ENCODE data around the gene TNS3. TPM values are rescaled to one million over a fixed set of nuclear protein-coding genes. Genes with fewer than 3 reads are reported as not detected.

Gene TNS3
- polyA plus RNA-seq, 3 donors, result 5.2 to 30.3 (median 7.9) TPM

- no peak overlapping the region for H3K4me3 Mint-ChIP-seq
- no peak overlapping the region for H2AFZ ChIP-seq (ENCODE audit: insufficient read depth, low read depth, low read length, poor library complexity, severe bottlenecking)
- no peaks in the 10 kb centered on the region for H3K27me3 ChIP-seq (ENCODE audit: control insufficient read depth in 2 of 2, insufficient read depth in 2 of 2, low read length in 2 of 2)
- intact Hi-C loops (cut with micrococcal nuclease), result no loop called here
- peaks cover 27 to 80% of the 10 kb centered on the region in 2 donors for H3K36me3 ChIP-seq (replicated peaks in 1 of 2; ENCODE audit: control insufficient read depth in 1 of 2, insufficient read depth in 2 of 2, low read length in 2 of 2)
- peak overlapping the region; percentile 18 for H3K4me2 ChIP-seq (replicated peaks; ENCODE audit: extremely low read depth, low read length, poor library complexity, severe bottlenecking)
- no peaks in the 10 kb centered on the region for H3K9me3 ChIP-seq (replicated peaks in 1 of 2; ENCODE audit: control insufficient read depth in 1 of 2, insufficient read depth in 1 of 2, low read length in 2 of 2)
- H3K9me3 Mint-ChIP-seq, result no peaks in the 10 kb centered on the region
- no peak overlapping the region for H3K9ac ChIP-seq (ENCODE audit: insufficient read depth, low read length, poor library complexity, severe bottlenecking)
- peaks cover 16 to 17% of the 10 kb centered on the region in 2 donors for H3K4me1 ChIP-seq (ENCODE audit: control insufficient read depth in 1 of 2, insufficient read depth in 2 of 2, low read length in 2 of 2)
- H3K4me3 ChIP-seq (replicated peaks in 1 of 3; ENCODE audit: low read depth in 2 of 3, low read length in 3 of 3), result no peak overlapping the region
- H3K79me2 ChIP-seq (ENCODE audit: insufficient read depth, low read length), result peaks cover 83% of the 10 kb centered on the region
- H3K27me3 Mint-ChIP-seq (ENCODE audit: low read depth in 3 of 3), result no peaks in the 10 kb centered on the region
- TF ChIP-seq CTCF (IDR thresholded peaks at IDR 0.05), result no peak
- peaks cover 34% of the 10 kb centered on the region for H3K4me1 Mint-ChIP-seq
- peak overlapping the region; percentile 28 to 85 (median 48) for H3K27ac Mint-ChIP-seq
- peak; percentile 5 to 20 (median 14) for DNase-seq
- H3K36me3 Mint-ChIP-seq, result peaks cover 67 to 76% of the 10 kb centered on the region in 2 donors
- peak overlapping the region in 1 of 2 donors; percentile 45 for H3K27ac ChIP-seq (ENCODE audit: low read depth in 1 of 2, low read length in 2 of 2)
- H4K20me1 ChIP-seq (ENCODE audit: insufficient read depth, low read length), result peaks cover 92% of the 10 kb centered on the region
- 0% methylated on average over 1 of the region's 8 CpGs for WGBS (ENCODE audit: insufficient coverage)
These were observed 61.5 kb downstream of the TNS3 start for GRCh38 chr7:47520406-47520805.

DNA sequence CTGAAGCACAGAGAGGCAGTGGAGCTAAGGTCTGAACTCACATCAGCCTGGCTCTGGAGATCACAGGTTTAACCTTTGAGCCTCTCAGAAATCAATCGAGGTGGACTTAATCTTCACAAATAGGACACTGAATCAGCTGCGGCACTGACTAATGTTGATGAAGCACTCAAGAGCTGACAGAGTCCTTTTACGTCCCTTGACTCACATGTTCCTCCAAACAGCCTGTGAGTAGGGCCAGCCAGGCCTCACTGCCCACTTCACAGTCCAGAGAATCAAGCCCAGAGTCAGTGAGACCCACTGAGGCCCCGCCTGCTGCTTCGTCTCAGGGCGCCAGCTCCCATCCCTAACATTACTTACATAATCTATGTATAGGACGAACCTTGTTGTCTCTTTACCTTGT is 63.1 kb downstream of the TNS3 start:
- H3K4me1 ChIP-seq (ENCODE audit: control insufficient read depth in 1 of 2, insufficient read depth in 2 of 2, low read length in 2 of 2), result peaks cover 27 to 30% of the 10 kb centered on the region in 2 donors
- no peak overlapping the region for H2AFZ ChIP-seq (ENCODE audit: insufficient read depth, low read depth, low read length, poor library complexity, severe bottlenecking)
- no peaks in the 10 kb centered on the region for H3K9me3 ChIP-seq (replicated peaks in 1 of 2; ENCODE audit: control insufficient read depth in 1 of 2, insufficient read depth in 1 of 2, low read length in 2 of 2)
- peaks cover 15 to 68% of the 10 kb centered on the region in 2 donors for H3K36me3 ChIP-seq (replicated peaks in 1 of 2; ENCODE audit: control insufficient read depth in 1 of 2, insufficient read depth in 2 of 2, low read length in 2 of 2)
- H3K4me3 Mint-ChIP-seq, result no peak overlapping the region
- H3K79me2 ChIP-seq (ENCODE audit: insufficient read depth, low read length), result peaks cover 92% of the 10 kb centered on the region
- no peaks in the 10 kb centered on the region for H3K9me3 Mint-ChIP-seq
- H3K27ac Mint-ChIP-seq, result no peak overlapping the region
- H3K27me3 ChIP-seq (ENCODE audit: control insufficient read depth in 2 of 2, insufficient read depth in 2 of 2, low read length in 2 of 2), result no peaks in the 10 kb centered on the region
- H3K4me3 ChIP-seq (replicated peaks in 1 of 3; ENCODE audit: low read depth in 2 of 3, low read length in 3 of 3), result no peak overlapping the region
- H3K36me3 Mint-ChIP-seq, result peaks cover 55 to 61% of the 10 kb centered on the region in 2 donors
- intact Hi-C loops (cut with micrococcal nuclease), result no loop called here
- peaks cover 98% of the 10 kb centered on the region for H4K20me1 ChIP-seq (ENCODE audit: insufficient read depth, low read length)
- DNase-seq, result no peak
- 93% methylated on average over 4 of the region's 7 CpGs for WGBS (ENCODE audit: insufficient coverage)
- H3K4me1 Mint-ChIP-seq, result peaks cover 34% of the 10 kb centered on the region
- no peak overlapping the region for H3K9ac ChIP-seq (ENCODE audit: insufficient read depth, low read length, poor library complexity, severe bottlenecking)
- no peak for TF ChIP-seq CTCF (IDR thresholded peaks at IDR 0.05)
- no peak overlapping the region for H3K27ac ChIP-seq (ENCODE audit: low read depth in 1 of 2, low read length in 2 of 2)
- H3K27me3 Mint-ChIP-seq (ENCODE audit: low read depth in 3 of 3), result no peaks in the 10 kb centered on the region
- no peak overlapping the region for H3K4me2 ChIP-seq (replicated peaks; ENCODE audit: extremely low read depth, low read length, poor library complexity, severe bottlenecking)

Data from CD14-positive monocyte (primary cell).